ENCODE data around the gene RAB26. TPM values are rescaled to one million over a fixed set of nuclear protein-coding genes. Genes with fewer than 3 reads are reported as not detected.
A peak's percentile ranks its signal among the peaks of the same experiment; 100 is the strongest.
"Not testable (repeated sequence)": the region's sequence is repeated elsewhere in the genome, so short reads cannot be mapped to it uniquely, and the experiment has no call there.

RAB26 gene
- total and polyA plus RNA-seq, 4 donors = 1.9 to 3.9 (median 3.0) TPM

- H3K4me1 ChIP-seq (ENCODE audit: control insufficient read depth in 4 of 4, insufficient read depth in 4 of 4, low read length in 3 of 4) = peaks cover 11 to 36% (median 12%) of the 10 kb centered on the region in 4 donors
- H3K36me3 ChIP-seq (ENCODE audit: control insufficient read depth in 4 of 4, insufficient read depth in 3 of 4, low read depth in 1 of 4, low read length in 3 of 4); H3K27me3 ChIP-seq (ENCODE audit: control insufficient read depth in 4 of 4, insufficient read depth in 4 of 4, low read length in 3 of 4); H3K9ac ChIP-seq (ENCODE audit: low read depth in 1 of 2, low read length in 2 of 2); H3K9me3 ChIP-seq (ENCODE audit: control insufficient read depth in 4 of 4, low read length in 3 of 4); H3K4me3 ChIP-seq (ENCODE audit: low read depth in 1 of 3, low read length in 3 of 3); DNase-seq (ENCODE audit: low spot score): not testable (repeated sequence)
- H3K27ac ChIP-seq (ENCODE audit: low read depth in 1 of 2, low read length in 2 of 2) = peak overlapping the region; percentile 46 to 50
- WGBS = 57% methylated on average over 37 of the region's 37 CpGs
- TF ChIP-seq GABPA (IDR thresholded peaks at IDR 0.05 in 1 of 2, conservative IDR thresholded peaks at IDR 0.05 in 1 of 2) = peak in 1 of 2 donors; percentile 31
Observed at GRCh38 chr16:2124694-2125444, 23.6 kb upstream of the RAB26 start.

GRCh38 chr16:2125609-2126008 is 22.8 kb upstream of the RAB26 start:
- H3K4me1 ChIP-seq (ENCODE audit: control insufficient read depth in 4 of 4, insufficient read depth in 4 of 4, low read length in 3 of 4) = peaks cover 11 to 36% (median 12%) of the 10 kb centered on the region in 4 donors
- H3K9ac ChIP-seq (ENCODE audit: low read depth in 1 of 2, low read length in 2 of 2); H3K9me3 ChIP-seq (ENCODE audit: control insufficient read depth in 4 of 4, low read length in 3 of 4); H3K36me3 ChIP-seq (ENCODE audit: control insufficient read depth in 4 of 4, insufficient read depth in 3 of 4, low read depth in 1 of 4, low read length in 3 of 4); H3K4me3 ChIP-seq (ENCODE audit: low read depth in 1 of 3, low read length in 3 of 3); DNase-seq (ENCODE audit: low spot score); H3K27me3 ChIP-seq (ENCODE audit: control insufficient read depth in 4 of 4, insufficient read depth in 4 of 4, low read length in 3 of 4): not testable (repeated sequence)
- 85% methylated on average over 11 of the region's 11 CpGs for WGBS
- H3K27ac ChIP-seq (ENCODE audit: low read depth in 1 of 2, low read length in 2 of 2) = peak overlapping the region; percentile 28 to 31

- H3K27me3 ChIP-seq (ENCODE audit: control insufficient read depth in 4 of 4, insufficient read depth in 4 of 4, low read length in 3 of 4); H3K4me3 ChIP-seq (ENCODE audit: low read depth in 1 of 3, low read length in 3 of 3); DNase-seq (ENCODE audit: low spot score); H3K27ac ChIP-seq (ENCODE audit: low read depth in 1 of 2, low read length in 2 of 2); H3K36me3 ChIP-seq (ENCODE audit: control insufficient read depth in 4 of 4, insufficient read depth in 3 of 4, low read depth in 1 of 4, low read length in 3 of 4); H3K9ac ChIP-seq (ENCODE audit: low read depth in 1 of 2, low read length in 2 of 2); H3K9me3 ChIP-seq (ENCODE audit: control insufficient read depth in 4 of 4, low read length in 3 of 4): not testable (repeated sequence)
- 72% methylated on average over 21 of the region's 21 CpGs for WGBS
- H3K4me1 ChIP-seq (ENCODE audit: control insufficient read depth in 4 of 4, insufficient read depth in 4 of 4, low read length in 3 of 4) = peaks cover 11 to 36% (median 12%) of the 10 kb centered on the region in 4 donors
Observed at GRCh38 chr16:2126161-2126743, 22.2 kb upstream of the RAB26 start.

GRCh38 chr16:2126928-2127556 is 21.4 kb upstream of the RAB26 start:
- not testable (repeated sequence) for H3K9ac ChIP-seq (ENCODE audit: low read depth in 1 of 2, low read length in 2 of 2); H3K9me3 ChIP-seq (ENCODE audit: control insufficient read depth in 4 of 4, low read length in 3 of 4); DNase-seq (ENCODE audit: low spot score); H3K4me3 ChIP-seq (ENCODE audit: low read depth in 1 of 3, low read length in 3 of 3); H3K27me3 ChIP-seq (ENCODE audit: control insufficient read depth in 4 of 4, insufficient read depth in 4 of 4, low read length in 3 of 4); H3K36me3 ChIP-seq (ENCODE audit: control insufficient read depth in 4 of 4, insufficient read depth in 3 of 4, low read depth in 1 of 4, low read length in 3 of 4)
- peak overlapping the region; percentile 28 to 46 for H3K27ac ChIP-seq (ENCODE audit: low read depth in 1 of 2, low read length in 2 of 2)
- WGBS = 92% methylated on average over 31 of the region's 31 CpGs
- peaks cover 11 to 36% (median 12%) of the 10 kb centered on the region in 4 donors for H3K4me1 ChIP-seq (ENCODE audit: control insufficient read depth in 4 of 4, insufficient read depth in 4 of 4, low read length in 3 of 4)

- H3K4me1 ChIP-seq (ENCODE audit: control insufficient read depth in 4 of 4, insufficient read depth in 4 of 4, low read length in 3 of 4) = peaks cover 11 to 36% (median 12%) of the 10 kb centered on the region in 4 donors
- H3K4me3 ChIP-seq (ENCODE audit: low read depth in 1 of 3, low read length in 3 of 3); H3K9me3 ChIP-seq (ENCODE audit: control insufficient read depth in 4 of 4, low read length in 3 of 4); H3K9ac ChIP-seq (ENCODE audit: low read depth in 1 of 2, low read length in 2 of 2); DNase-seq (ENCODE audit: low spot score); H3K27me3 ChIP-seq (ENCODE audit: control insufficient read depth in 4 of 4, insufficient read depth in 4 of 4, low read length in 3 of 4); H3K36me3 ChIP-seq (ENCODE audit: control insufficient read depth in 4 of 4, insufficient read depth in 3 of 4, low read depth in 1 of 4, low read length in 3 of 4): not testable (repeated sequence)
- 20% methylated on average over 3 of the region's 3 CpGs for WGBS
- peak overlapping the region; percentile 28 to 46 for H3K27ac ChIP-seq (ENCODE audit: low read depth in 1 of 2, low read length in 2 of 2)
Observed at GRCh38 chr16:2127630-2128280, 20.7 kb upstream of the RAB26 start.

GRCh38 chr16:2129251-2129650 is 19.2 kb upstream of the RAB26 start:
- H3K4me1 ChIP-seq (ENCODE audit: control insufficient read depth in 4 of 4, insufficient read depth in 4 of 4, low read length in 3 of 4) = peaks cover 13 to 40% (median 14%) of the 10 kb centered on the region in 4 donors
- H3K27ac ChIP-seq (ENCODE audit: low read depth in 1 of 2, low read length in 2 of 2) = not testable (repeated sequence)

GRCh38 chr16:2129890-2130447 is 18.5 kb upstream of the RAB26 start:
- H3K27me3 ChIP-seq (ENCODE audit: control insufficient read depth in 4 of 4, insufficient read depth in 4 of 4, low read length in 3 of 4); DNase-seq (ENCODE audit: low spot score); H3K36me3 ChIP-seq (ENCODE audit: control insufficient read depth in 4 of 4, insufficient read depth in 3 of 4, low read depth in 1 of 4, low read length in 3 of 4); H3K4me3 ChIP-seq (ENCODE audit: low read depth in 1 of 3, low read length in 3 of 3); H3K9me3 ChIP-seq (ENCODE audit: control insufficient read depth in 4 of 4, low read length in 3 of 4); H3K9ac ChIP-seq (ENCODE audit: low read depth in 1 of 2, low read length in 2 of 2); H3K27ac ChIP-seq (ENCODE audit: low read depth in 1 of 2, low read length in 2 of 2): not testable (repeated sequence)
- 90% methylated on average over 22 of the region's 22 CpGs for WGBS
- peaks cover 13 to 39% (median 14%) of the 10 kb centered on the region in 4 donors for H3K4me1 ChIP-seq (ENCODE audit: control insufficient read depth in 4 of 4, insufficient read depth in 4 of 4, low read length in 3 of 4)

More at GRCh38 chr16:2129251-2129650, 19.2 kb upstream of the RAB26 start:
- H3K4me3 ChIP-seq (ENCODE audit: low read depth in 1 of 3, low read length in 3 of 3); H3K9ac ChIP-seq (ENCODE audit: low read depth in 1 of 2, low read length in 2 of 2); H3K27me3 ChIP-seq (ENCODE audit: control insufficient read depth in 4 of 4, insufficient read depth in 4 of 4, low read length in 3 of 4); H3K9me3 ChIP-seq (ENCODE audit: control insufficient read depth in 4 of 4, low read length in 3 of 4); H3K36me3 ChIP-seq (ENCODE audit: control insufficient read depth in 4 of 4, insufficient read depth in 3 of 4, low read depth in 1 of 4, low read length in 3 of 4); DNase-seq (ENCODE audit: low spot score): not testable (repeated sequence)
- WGBS = 84% methylated on average over 9 of the region's 11 CpGs

Data from liver (tissue), 9 donors.